Activated T-cell treated with anti-CD3 and anti-CD28 coated beads for 4 hours (primary cell): ENCODE results near the gene TMEM126B.
"Not testable (repeated sequence)": the region's sequence is repeated elsewhere in the genome, so short reads cannot be mapped to it uniquely, and the experiment has no call there.

Experiments
- DNase-seq: peaks from one replicate; pipeline ENCODE4 v3.0.0-alpha.2; 2020

The TMEM126B gene

GRCh38 chr11:85627998-85628770, at the start of gene TMEM126B:
TMEM126B (plus strand) TSS chr11:85628593; CDS start chr11:85628608, 15 bp downstream.
- peak; percentile 94 for DNase-seq

GRCh38 chr11:85582111-85582510, 46.3 kb upstream of the TMEM126B start:
- DNase-seq: no peak

DNA sequence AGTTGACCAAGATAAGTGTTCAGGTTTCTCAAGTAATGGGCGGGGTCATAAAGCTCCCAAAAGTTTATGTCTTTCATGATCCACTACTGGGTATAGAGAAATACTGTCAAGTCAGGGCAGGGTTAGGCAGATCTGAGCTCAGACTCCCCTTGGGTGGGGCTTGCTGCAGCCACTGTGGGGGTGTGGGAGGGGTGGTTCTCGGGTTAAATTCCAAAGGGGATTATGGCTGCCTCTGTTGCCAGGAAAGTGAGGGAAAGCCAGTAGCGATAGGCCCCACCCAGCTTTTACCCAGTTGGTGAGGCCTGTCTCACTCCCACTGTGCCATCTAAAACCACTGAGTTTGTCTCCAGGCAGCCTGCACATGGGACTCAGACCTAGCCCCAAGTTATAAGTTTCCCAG, 39.0 kb upstream of the TMEM126B start:
- DNase-seq: no peak

- no peak for DNase-seq
These were observed 37.4 kb upstream of the TMEM126B start for GRCh38 chr11:85590848-85591483.

DNA sequence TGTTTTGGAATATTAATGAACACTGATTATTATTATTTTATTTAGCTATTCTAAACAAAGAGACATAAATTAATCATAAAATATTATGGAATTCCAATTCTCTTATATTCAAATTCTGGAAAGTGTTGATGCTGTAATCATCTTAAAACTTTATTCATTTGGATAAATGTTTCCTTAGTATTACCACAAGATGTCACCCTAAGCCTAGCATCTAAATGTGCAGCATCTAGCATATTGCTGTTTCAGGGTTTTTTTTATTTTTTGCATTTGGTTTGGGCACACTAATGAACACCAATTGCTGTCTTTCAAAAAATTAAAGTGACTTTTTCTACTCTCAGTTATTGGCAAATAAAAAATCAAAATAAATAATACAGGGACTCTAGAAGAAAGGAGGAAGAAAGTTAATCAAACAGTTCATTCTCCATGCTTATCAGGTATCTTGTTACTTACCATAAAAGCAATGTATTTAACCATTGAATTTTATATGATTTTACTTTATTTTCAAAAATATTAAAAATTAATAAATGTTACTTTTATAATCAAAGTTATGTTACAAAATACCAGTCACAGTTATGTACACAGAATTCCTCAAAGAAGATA, 33.0 kb upstream of the TMEM126B start:
- no peak for DNase-seq

DNA sequence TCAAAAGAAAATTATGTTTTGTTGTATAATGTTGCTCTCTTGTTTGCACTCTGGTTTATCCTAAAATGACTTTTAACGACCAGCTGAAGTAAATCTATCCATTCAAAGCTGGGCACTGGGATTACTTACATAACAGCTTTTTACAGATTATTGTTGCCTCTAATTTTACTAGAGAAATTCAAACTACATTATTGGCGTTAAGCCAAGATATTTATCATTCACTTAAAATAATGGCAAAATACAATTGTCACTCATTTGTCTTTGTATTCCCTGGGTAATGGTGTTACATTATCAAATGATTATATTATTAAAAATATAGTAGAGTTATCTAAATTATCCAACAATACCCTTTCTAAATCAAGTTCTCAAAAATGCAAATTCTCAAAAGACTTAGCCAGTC, 31.5 kb upstream of the TMEM126B start:
- no peak for DNase-seq

GRCh38 chr11:85599083-85599482, 29.3 kb upstream of the TMEM126B start:
- DNase-seq: no peak

- no peak for DNase-seq
These were observed 25.7 kb upstream of the TMEM126B start for GRCh38 chr11:85602526-85603213.

DNA sequence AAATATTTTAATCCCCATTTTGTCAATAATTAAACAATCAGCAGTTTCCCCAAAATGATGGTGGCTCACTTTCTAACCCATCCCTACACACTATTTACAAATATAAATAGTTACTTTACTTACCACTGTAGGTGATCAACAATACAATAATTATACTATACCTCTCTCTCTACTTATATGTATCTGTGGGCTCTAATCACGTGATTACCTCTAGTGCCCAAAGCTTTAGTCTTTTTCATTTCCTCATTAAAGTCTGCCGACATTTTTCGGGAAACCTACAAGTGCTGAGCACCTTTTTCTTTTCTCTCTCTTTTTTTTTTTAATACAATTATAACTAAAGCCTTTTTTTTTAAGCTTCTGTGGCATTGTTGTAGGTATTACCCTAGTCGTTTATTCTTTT, 25.2 kb upstream of the TMEM126B start:
- DNase-seq: no peak

DNA sequence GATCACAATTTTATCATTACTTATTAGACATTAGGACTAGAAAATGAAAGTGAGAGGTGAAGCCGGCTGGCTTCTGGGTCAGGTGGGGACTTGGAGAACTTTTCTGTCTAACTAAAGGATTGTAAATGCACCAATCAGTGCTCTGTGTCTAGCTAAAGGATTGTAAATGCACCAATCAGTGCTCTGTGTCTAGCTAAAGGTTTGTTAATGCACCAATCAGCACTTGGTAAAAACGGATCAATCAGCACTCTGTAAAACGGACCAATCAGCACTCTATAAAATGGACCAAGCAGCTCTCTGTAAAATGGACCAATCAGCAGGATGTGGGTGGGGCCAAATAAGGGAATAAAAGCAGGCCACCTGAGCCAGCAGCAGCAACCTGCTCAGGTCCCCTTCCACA, 22.2 kb upstream of the TMEM126B start:
- not testable (repeated sequence) for DNase-seq

DNA sequence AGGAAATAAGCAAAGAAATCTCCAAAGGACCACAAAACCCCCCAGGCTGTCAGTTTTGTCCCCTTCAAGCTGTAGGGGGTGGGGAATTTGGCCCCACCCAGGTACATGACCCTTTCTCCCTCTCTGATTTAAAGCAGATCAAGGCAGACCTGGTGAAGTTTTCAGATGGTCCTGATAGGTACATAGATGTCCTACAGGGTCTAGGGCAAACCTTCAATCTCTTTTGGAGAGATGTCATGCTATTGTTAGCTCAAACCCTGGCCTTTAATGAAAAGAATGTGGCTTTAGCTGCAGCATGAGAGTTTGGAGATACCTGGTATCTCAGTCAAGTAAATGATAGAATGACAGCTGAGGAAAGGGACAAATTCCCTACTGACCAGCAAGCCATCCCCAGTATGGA, 19.8 kb upstream of the TMEM126B start:
- DNase-seq: not testable (repeated sequence)

- DNase-seq: not testable (repeated sequence)
These were observed 19.1 kb upstream of the TMEM126B start for GRCh38 chr11:85609286-85609685.

DNA sequence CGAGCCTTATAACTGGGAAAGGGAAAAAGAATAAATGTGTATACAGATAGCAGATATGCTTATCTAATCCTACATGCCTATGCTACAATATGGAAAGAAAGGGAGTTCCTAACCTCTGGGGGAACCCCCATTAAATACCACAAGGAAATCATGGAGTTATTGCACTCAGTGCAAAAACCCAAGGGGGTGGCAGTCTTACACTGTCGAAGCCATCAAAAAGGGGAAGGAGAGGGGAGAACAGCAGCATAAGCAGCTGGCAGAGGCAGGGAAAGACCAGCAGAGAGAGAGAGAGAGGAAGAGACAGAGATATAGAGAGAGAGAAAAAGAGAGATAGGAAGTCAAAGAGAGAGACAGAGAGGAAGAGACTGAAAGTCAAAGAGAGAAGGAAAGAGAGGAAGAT, 16.8 kb upstream of the TMEM126B start:
- not testable (repeated sequence) for DNase-seq

- no peak for DNase-seq
These were observed 8.9 kb upstream of the TMEM126B start for GRCh38 chr11:85619499-85619898.

DNA sequence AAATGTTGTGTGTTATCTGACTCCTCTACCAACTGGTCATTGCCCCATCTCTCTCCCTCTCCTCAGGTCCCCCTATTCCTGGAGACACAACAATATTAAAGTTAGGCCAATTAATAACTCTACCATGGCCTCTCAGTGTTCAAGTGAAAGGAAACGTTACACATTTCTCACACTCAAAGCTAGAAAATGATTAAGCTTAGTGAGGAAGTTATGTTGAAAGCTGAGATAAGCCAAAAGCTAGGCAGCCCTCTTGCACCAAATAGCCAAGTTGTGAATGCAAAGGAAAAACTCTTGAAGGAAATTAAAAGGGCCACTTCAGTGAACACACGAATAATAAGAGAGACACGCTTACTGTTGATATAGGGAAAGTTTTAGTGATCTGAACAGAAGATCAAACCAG, 8.1 kb upstream of the TMEM126B start:
- no peak for DNase-seq

DNA sequence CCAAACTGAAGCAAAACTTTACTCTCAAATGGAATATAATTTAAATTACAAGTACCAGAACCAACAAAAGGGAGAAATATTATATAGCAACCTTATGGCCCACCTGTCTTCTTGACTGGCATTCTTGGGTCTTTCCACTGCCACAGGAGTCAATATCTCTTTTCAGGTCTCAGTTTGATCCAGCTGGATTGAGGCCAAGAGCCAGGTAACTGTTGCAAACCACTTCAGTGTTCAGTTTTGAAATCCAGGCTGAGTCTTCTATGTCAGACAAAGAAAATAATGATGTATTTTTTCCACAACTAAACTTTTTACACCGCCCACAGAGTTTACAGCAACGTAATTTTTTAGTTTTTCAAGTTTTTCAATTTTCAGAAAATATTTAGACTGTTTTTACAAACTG, 1.9 kb upstream of the TMEM126B start:
- DNase-seq: no peak

GRCh38 chr11:85627332-85627997, 928 bp upstream of the TMEM126B start, which contains the start of gene DLG2:
DLG2 (minus strand) TSS chr11:85627344.
- DNase-seq: no peak

GRCh38 chr11:85628771-85629341, 463 bp downstream of the TMEM126B start:
- DNase-seq: peak; percentile 52

GRCh38 chr11:85634747-85635146, 6.4 kb downstream of the TMEM126B start:
- DNase-seq: no peak

GRCh38 chr11:85643191-85643614, 14.8 kb downstream of the TMEM126B start:
- no peak for DNase-seq

GRCh38 chr11:85647078-85647477, 18.7 kb downstream of the TMEM126B start:
- DNase-seq: no peak

GRCh38 chr11:85647604-85648299, 19.4 kb downstream of the TMEM126B start, which contains the start of gene TMEM126A:
TMEM126A (plus strand) TSS chr11:85647967; CDS start chr11:85650256, 2,289 bp downstream.
- peak; percentile 88 for DNase-seq
